SKM-1 (cell line): ENCODE data around the gene CDKL1.

Source experiments
- DNase-seq: peaks from one replicate; lab custom pipeline; 2025; ENCODE audit not compliant: unreplicated experiment; lab: John Stamatoyannopoulos, UW

Gene CDKL1

DNA sequence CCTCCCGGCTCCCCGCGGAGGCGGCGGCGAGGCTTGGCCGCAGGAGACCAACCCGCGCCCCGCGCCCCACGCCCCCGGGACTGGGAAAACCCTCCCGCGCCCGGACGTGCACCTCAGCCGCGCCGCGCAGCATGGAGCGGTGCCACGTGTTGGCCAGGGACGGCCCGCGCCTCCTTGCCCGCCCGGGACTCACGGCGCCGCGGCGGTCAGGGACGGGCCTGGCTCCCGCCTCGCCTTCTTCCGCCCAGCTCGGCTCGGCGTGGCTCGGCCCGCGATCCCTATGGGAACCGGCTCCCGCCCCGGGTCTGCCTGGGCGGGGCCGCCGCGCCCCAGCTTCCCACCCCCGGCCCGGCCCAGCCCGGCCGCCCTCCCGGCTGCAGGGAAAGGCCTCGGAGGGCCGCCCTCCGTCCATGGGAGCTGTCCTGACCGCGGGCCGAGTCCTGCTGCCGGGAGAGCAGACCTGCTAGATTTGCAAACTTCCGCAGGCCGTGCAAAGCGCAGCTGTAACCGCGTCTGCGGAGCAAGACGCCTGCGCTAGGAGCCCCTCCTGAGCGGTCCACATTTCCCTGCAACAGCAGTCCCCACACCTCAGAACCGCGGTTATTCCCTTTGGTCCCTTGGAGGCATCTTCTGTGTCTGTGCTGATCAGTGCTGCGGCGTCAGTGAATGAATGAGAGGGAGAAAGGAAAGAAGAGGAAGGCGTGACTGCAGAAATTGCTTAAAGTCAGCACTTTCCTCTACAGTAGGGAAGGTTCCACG lies at the start of gene CDKL1:
Gene CDKL1 (minus strand): TSS at position 251 of the 759 bp plus-strand sequence. CDS start 1,013 bp downstream, outside the sequence.
- DNase-seq, result no peak

DNA sequence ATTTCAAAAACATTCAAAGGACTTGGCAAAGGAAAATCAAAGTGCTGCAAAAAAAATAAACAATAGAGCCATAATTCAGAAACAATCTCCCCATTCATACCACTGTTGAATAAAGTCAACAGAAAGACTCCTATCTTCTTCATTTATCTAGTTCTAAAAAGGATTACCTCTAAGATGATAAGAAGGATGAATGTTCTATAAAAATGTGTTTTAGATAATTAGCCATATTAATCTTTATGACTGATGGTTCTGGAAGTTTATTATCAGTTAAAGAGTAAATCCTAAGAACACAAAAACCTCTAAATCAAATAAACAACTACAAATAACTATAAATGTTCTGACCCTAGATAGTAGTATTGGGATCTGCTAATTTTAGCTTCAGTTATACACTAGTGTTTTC lies 37.8 kb upstream of the CDKL1 start:
- no peak for DNase-seq

DNA sequence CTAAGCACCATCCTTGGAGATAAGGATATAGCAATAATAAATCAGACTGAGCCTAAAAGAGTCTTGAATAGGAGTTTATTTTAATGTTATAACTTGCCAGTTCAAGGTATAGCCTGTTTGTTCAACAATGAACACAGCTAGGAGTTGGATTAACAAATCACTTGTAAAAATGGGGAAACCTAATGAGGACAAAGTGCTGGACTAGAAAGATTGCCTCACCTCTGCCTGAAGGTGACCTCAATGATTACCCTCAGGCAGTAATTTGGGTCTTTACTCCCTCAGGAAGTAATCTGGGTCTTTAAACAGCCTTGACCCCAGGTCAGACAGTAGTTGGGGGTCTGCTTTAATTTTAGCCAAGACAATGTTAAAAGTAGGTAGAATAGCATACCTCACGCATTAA lies 35.5 kb upstream of the CDKL1 start:
- DNase-seq, result no peak

- DNase-seq, result no peak
Measured at GRCh38 chr14:50425816-50426215, 29.1 kb upstream of the CDKL1 start.

GRCh38 chr14:50425105-50425504 lies 28.4 kb upstream of the CDKL1 start:
- DNase-seq, result no peak

DNA sequence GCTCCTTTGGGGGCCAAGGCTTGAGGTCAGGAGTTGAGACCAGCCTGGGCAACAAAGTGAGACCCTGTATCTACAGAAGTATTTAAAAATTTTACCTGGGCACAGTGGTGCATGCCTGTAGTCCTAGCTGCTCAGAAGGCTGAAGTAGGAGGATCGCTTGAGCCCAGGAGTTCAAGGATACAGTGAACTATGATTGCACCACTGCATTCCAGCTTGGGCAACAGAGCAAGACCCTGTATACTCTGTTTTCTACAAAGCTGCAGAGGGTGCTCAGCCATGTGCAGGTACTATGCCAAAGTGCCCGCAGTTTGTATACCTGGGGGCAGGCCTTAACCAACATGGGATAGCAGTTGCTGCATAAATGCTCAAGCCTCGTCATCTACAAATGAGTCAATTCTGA lies 26.8 kb upstream of the CDKL1 start:
- DNase-seq, result no peak

- no peak for DNase-seq
Measured at GRCh38 chr14:50421499-50421898, 24.8 kb upstream of the CDKL1 start.

DNA sequence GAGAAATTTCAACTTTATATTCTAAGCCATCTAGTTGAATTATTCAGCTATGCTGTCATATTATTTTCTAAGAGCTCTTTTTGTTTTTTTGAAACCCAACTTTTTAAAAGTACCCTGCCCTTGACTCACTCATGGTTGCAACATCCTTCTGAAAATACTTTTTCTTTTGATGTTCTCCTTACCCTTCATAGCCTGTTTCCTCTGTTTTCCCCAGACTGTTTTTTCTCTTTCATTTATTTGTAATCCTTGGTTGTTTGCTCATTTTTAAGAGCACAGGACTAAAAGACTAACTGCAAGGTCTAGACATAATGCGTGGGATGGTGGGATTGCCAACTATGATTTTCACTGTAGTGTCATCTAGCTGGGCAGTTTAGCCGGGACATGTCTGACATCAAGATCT lies 21.2 kb upstream of the CDKL1 start:
- DNase-seq, result no peak

- DNase-seq, result no peak
Measured at GRCh38 chr14:50410921-50411320, 14.2 kb upstream of the CDKL1 start.

DNA sequence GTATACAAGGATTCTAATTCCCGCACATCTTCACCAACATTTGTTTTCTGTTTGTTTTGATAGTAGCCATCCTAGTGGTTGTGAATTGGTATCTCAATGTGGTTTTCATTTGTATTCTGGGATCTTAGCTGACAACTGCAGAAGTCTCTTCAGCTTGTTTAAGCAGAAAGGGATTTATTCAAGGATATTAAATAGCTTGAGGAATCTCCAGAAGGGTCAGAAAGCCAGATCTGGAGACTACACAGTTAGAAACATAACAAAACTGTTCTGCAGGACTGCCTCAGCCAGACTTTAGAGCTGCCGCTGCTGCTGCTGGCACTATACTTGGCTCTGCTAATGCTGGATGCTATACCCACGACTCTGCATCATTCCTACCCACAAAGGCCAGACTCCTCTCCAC lies 13.4 kb upstream of the CDKL1 start:
- no peak for DNase-seq

DNA sequence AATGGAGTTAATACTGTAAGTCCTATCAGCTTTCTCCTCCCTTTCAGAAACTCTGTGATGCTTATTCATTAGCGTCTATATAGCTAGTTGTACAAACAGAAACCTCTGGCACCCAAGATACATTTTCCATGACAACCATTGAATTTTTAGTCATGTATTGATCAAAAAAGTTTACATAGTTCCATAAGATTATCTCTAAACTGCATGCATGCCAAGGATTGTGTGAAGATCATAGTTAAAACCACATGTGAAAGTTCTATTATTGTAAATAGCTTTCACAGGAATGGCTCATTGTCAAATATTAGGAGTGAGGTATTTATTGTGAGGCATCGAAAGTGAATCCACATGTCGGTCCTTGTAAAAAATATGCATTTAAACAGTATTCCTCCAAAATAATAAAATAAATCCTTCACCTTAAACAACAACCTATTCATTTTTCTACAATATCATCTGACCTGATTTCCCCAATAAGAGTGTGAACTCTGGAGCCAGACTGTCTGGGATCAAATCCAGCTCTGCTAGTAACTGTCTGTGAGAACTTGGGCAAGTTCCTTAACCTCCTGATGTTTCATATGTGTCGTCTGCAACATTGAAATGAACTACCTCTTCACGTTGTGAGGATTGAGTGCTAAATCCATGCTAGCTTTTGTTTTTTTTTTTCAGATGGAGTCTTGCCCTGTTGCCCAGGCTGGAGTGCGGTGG lies 10.6 kb upstream of the CDKL1 start:
- no peak for DNase-seq

DNA sequence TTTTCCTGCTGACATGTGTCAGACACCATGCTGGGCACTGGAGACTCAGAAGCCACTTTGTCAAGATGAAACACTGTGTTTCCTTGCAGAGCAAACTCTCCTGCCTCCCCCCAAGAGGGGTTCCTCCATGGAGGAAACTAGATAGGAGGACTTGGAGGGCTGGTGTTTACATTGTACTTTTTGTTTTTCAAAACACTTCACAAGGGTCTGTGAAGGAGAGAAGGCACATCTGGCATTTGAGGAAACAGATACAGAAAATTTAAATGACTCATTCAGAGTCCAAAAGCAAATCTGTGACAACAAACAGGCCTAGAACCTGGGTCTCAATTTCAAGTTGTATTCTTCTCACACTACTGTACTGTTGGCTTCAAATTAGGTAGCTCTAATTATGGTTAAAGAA lies 6.7 kb upstream of the CDKL1 start:
- no peak for DNase-seq

DNA sequence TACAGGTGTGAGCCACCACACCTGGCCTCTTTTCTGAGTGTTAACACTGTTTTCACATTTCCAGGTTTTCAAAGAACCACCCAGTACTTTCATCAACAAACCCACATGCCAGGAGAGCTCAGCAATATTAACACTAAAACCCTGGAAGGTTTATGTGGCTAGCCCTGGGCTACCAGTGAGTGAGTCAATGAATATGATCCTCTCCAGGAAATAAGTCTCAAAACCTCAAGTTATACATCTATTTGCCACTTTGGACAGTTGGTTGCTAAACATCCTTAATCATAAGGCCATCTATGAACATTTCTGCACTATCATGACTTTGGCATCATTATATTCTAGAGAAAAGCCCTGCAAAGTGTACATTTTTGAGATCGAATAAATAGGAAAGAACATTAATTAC lies 6.3 kb upstream of the CDKL1 start:
- DNase-seq, result no peak

DNA sequence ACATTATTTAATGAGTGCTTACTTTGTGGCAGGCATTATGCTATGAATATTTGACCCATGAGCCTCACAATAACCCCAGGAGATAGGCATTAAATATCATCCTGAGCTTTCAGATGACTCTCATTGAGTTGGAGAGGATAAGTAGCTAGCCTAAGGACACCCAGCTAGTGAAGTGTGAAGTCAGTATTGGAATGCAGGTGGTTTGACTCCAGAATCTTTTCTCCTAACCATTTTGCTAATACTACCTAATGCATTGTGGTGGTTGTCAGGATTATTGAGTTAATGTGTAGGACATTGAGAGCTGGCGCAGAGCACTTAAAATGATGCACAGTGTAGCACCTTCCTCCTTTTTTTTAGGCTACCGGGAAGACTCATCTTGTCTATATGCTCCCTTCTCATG lies 3.8 kb upstream of the CDKL1 start:
- DNase-seq, result no peak

DNA sequence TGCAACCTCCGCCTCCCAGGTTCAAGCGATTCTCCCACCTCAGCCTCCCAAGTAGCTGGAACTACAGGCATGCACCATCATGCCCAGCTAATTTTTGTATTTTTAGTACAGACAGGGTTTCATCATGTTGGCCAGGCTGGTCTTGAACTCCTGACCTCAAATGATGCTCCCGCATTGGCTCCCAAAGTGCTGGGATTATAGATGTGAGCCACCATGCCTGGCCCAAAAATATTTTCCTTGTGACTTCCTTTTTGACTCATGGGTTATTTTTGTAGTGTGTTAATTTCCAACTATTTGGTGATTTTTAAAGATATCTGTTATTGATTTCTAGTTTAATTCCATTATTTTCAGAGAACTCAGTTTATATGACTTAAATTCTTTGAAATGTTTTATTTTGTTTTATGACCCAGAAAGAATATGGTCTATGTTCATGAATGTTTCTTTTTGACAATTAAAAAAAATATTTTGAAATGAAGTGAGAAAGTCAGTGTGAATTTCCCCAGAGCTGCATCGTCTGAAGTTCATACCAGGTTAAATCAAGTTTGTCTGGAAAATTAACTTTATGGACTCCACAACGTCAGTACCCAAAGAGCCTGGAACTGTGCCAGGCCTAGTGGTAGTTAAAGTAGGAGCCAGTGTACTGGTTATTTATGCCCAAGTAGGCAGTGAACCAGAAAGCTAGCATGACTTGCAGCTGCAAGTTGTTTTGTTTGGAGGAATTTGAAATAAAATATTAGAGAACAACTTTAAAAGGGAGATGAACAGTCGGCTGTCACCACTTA lies 2.8 kb upstream of the CDKL1 start:
- no peak for DNase-seq

DNA sequence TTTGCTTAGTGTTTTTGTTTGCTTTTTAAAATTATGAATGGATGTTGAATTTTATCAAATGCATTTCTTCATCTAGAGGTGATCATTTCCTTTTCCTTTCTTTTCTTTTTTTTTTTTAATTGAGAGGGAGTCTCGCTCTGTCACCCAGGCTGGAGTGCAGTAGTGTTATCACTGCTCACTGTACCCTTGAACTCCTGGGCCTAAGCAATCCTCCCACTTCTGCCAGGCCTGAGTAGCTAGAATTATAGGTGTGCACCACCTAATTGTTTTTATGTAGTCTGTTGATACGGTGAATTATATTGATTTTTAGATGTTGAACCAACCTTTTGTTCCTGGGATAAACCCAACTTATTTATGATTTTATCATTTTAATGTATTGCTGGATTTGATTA lies 1.5 kb upstream of the CDKL1 start:
- no peak for DNase-seq

- DNase-seq, result no peak
Measured at GRCh38 chr14:50397390-50398188, 908 bp upstream of the CDKL1 start.

- DNase-seq, result no peak
Measured at GRCh38 chr14:50395448-50395847, 1.2 kb downstream of the CDKL1 start.

GRCh38 chr14:50394713-50395112 lies 2.0 kb downstream of the CDKL1 start:
- DNase-seq, result no peak

GRCh38 chr14:50389668-50390441 lies 6.8 kb downstream of the CDKL1 start:
- no peak for DNase-seq
